Stimulated activated memory B cell treated with anti-CD40 and anti-IgM and Interleukin-4, amounts not matched to agents 10 μg/mL and 1 μg/mL and 100 μg/mL, for 72 hours (primary cell): Measurements from ENCODE around the gene UCN.
"Not testable (repeated sequence)": the region's sequence is repeated elsewhere in the genome, so short reads cannot be mapped to it uniquely, and the experiment has no call there.

Source experiments
- ATAC-seq: fragments of 150-1000 bp; cut with Tn5 transposase; 2 replicates; pipeline ENCODE4 v1.10.0; 2021
- H3K27ac Mint-ChIP-seq: one replicate; pipeline ENCODE4 v1.8.0; 2022; ENCODE audit warnings: mild to moderate bottlenecking, mixed read lengths
- H3K27me3 Mint-ChIP-seq: one replicate; pipeline ENCODE4 v1.8.0; 2022; ENCODE audit warnings: mixed read lengths
- H3K36me3 Mint-ChIP-seq: one replicate; pipeline ENCODE4 v1.8.0; 2022; ENCODE audit warnings: mixed read lengths
- H3K4me1 Mint-ChIP-seq: one replicate; pipeline ENCODE4 v1.8.0; 2022; ENCODE audit warnings: mixed read lengths
- H3K4me3 Mint-ChIP-seq: one replicate; pipeline ENCODE4 v1.8.0; 2022; ENCODE audit warnings: mild to moderate bottlenecking, moderate library complexity, mixed read lengths
- H3K9me3 Mint-ChIP-seq: one replicate; pipeline ENCODE4 v1.8.0; 2022; ENCODE audit warnings: mixed read lengths

UCN gene

GRCh38 chr2:27322766-27323595 is 14.7 kb upstream of the UCN start, which contains the start of gene MPV17:
TSS of gene MPV17 (minus strand) at chr2:27323097. CDS start at chr2:27322517, 580 bp downstream.
- Mint-ChIP-seq H3K4me3 (peak within 1 kb of the TSS; percentile 97), H3K4me1 (peaks cover 22% of the 10 kb centered on the region)

GRCh38 chr2:27322301-27322765 is 14.1 kb upstream of the UCN start:
- H3K36me3 Mint-ChIP-seq = peaks cover 25% of the 10 kb centered on the region
- peak overlapping the region; percentile 97 for H3K4me3 Mint-ChIP-seq
- peak overlapping the region; percentile 99 for H3K27ac Mint-ChIP-seq
- ATAC-seq = peak; percentile 72
- H3K4me1 Mint-ChIP-seq = peaks cover 22% of the 10 kb centered on the region
- H3K27me3 Mint-ChIP-seq = no peaks in the 10 kb centered on the region
- H3K9me3 Mint-ChIP-seq = no peaks in the 10 kb centered on the region

More at GRCh38 chr2:27322766-27323595, 14.7 kb upstream of the UCN start, which contains the start of gene MPV17:
- H3K36me3 Mint-ChIP-seq = peaks cover 30% of the 10 kb centered on the region
- H3K27me3 Mint-ChIP-seq = no peaks in the 10 kb centered on the region
- H3K27ac Mint-ChIP-seq = peak within 1 kb of the TSS; percentile 99
- ATAC-seq = peak; percentile 98
- no peaks in the 10 kb centered on the region for H3K9me3 Mint-ChIP-seq

- no peak overlapping the region for H3K4me3 Mint-ChIP-seq
- H3K27ac Mint-ChIP-seq = no peak overlapping the region
- peaks cover 22% of the 10 kb centered on the region for H3K36me3 Mint-ChIP-seq
- no peak for ATAC-seq
- H3K9me3 Mint-ChIP-seq = no peaks in the 10 kb centered on the region
- H3K27me3 Mint-ChIP-seq = no peaks in the 10 kb centered on the region
- peaks cover 22% of the 10 kb centered on the region for H3K4me1 Mint-ChIP-seq
Observed at GRCh38 chr2:27320958-27321543, 12.8 kb upstream of the UCN start.

- peaks cover 22% of the 10 kb centered on the region for H3K36me3 Mint-ChIP-seq
- peaks cover 22% of the 10 kb centered on the region for H3K4me1 Mint-ChIP-seq
- H3K4me3 Mint-ChIP-seq, H3K9me3 Mint-ChIP-seq, H3K27me3 Mint-ChIP-seq, ATAC-seq, H3K27ac Mint-ChIP-seq: not testable (repeated sequence)
Observed at GRCh38 chr2:27319839-27320238, 11.6 kb upstream of the UCN start.

- H3K9me3 Mint-ChIP-seq = no peaks in the 10 kb centered on the region
- peaks cover 8% of the 10 kb centered on the region for H3K4me1 Mint-ChIP-seq
Observed at GRCh38 chr2:27316655-27317412, 8.6 kb upstream of the UCN start.

GRCh38 chr2:27315122-27315521 is 6.9 kb upstream of the UCN start:
- ATAC-seq = no peak
- Mint-ChIP-seq H3K4me1 (no peaks in the 10 kb centered on the region), H3K27ac (no peak overlapping the region), H3K4me3 (no peak overlapping the region), H3K36me3 (peaks cover 41% of the 10 kb centered on the region), H3K27me3 (no peaks in the 10 kb centered on the region), H3K9me3 (no peaks in the 10 kb centered on the region)

More at GRCh38 chr2:27316655-27317412, 8.6 kb upstream of the UCN start:
- H3K36me3 Mint-ChIP-seq = peaks cover 38% of the 10 kb centered on the region
- no peak overlapping the region for H3K4me3 Mint-ChIP-seq
- no peaks in the 10 kb centered on the region for H3K27me3 Mint-ChIP-seq
- no peak overlapping the region for H3K27ac Mint-ChIP-seq
- no peak for ATAC-seq

- no peak overlapping the region for H3K4me3 Mint-ChIP-seq
- H3K4me1 Mint-ChIP-seq = no peaks in the 10 kb centered on the region
- no peak for ATAC-seq
- H3K27ac Mint-ChIP-seq = no peak overlapping the region
- peaks cover 45% of the 10 kb centered on the region for H3K36me3 Mint-ChIP-seq
- H3K27me3 Mint-ChIP-seq = no peaks in the 10 kb centered on the region
- no peaks in the 10 kb centered on the region for H3K9me3 Mint-ChIP-seq
Observed at GRCh38 chr2:27314709-27315108, 6.5 kb upstream of the UCN start.

GRCh38 chr2:27313882-27314645 is 5.8 kb upstream of the UCN start:
- ATAC-seq = no peak
- Mint-ChIP-seq H3K27ac (no peak overlapping the region), H3K4me1 (no peaks in the 10 kb centered on the region), H3K27me3 (no peaks in the 10 kb centered on the region), H3K36me3 (peaks cover 51% of the 10 kb centered on the region), H3K4me3 (no peak overlapping the region), H3K9me3 (no peaks in the 10 kb centered on the region)

GRCh38 chr2:27312152-27312551 is 3.9 kb upstream of the UCN start:
- Mint-ChIP-seq H3K4me3 (no peak overlapping the region), H3K36me3 (peaks cover 51% of the 10 kb centered on the region), H3K27ac (no peak overlapping the region), H3K9me3 (no peaks in the 10 kb centered on the region), H3K4me1 (peaks cover 3% of the 10 kb centered on the region), H3K27me3 (peaks cover 5% of the 10 kb centered on the region)
- no peak for ATAC-seq

- Mint-ChIP-seq H3K9me3 (no peaks in the 10 kb centered on the region), H3K27ac (no peak overlapping the region), H3K4me3 (no peak overlapping the region), H3K27me3 (peaks cover 30% of the 10 kb centered on the region), H3K4me1 (peaks cover 16% of the 10 kb centered on the region), H3K36me3 (peaks cover 33% of the 10 kb centered on the region)
- ATAC-seq = no peak
Observed at GRCh38 chr2:27309651-27310050, 1.4 kb upstream of the UCN start.

GRCh38 chr2:27307545-27308358 is 493 bp downstream of the UCN start:
- Mint-ChIP-seq H3K27me3 (peaks cover 33% of the 10 kb centered on the region), H3K36me3 (peaks cover 28% of the 10 kb centered on the region), H3K4me3 (peak overlapping the region; percentile 55), H3K9me3 (no peaks in the 10 kb centered on the region), H3K4me1 (peaks cover 20% of the 10 kb centered on the region), H3K27ac (no peak overlapping the region)
- no peak for ATAC-seq

GRCh38 chr2:27307287-27307544 is 1.0 kb downstream of the UCN start:
- no peak overlapping the region for H3K27ac Mint-ChIP-seq
- H3K4me3 Mint-ChIP-seq = peak overlapping the region; percentile 55
- ATAC-seq = peak; percentile 3
- H3K36me3 Mint-ChIP-seq = peaks cover 23% of the 10 kb centered on the region
- H3K9me3 Mint-ChIP-seq = no peaks in the 10 kb centered on the region
- peaks cover 21% of the 10 kb centered on the region for H3K4me1 Mint-ChIP-seq
- H3K27me3 Mint-ChIP-seq = peaks cover 33% of the 10 kb centered on the region

- Mint-ChIP-seq H3K4me1 (peaks cover 21% of the 10 kb centered on the region), H3K4me3 (peak overlapping the region; percentile 55), H3K27me3 (peaks cover 33% of the 10 kb centered on the region), H3K36me3 (peaks cover 18% of the 10 kb centered on the region), H3K9me3 (no peaks in the 10 kb centered on the region), H3K27ac (peak overlapping the region; percentile 42)
- ATAC-seq = peak; percentile 25
Observed at GRCh38 chr2:27306573-27307286, 1.5 kb downstream of the UCN start.

- ATAC-seq = no peak
- Mint-ChIP-seq H3K4me1 (peaks cover 21% of the 10 kb centered on the region), H3K9me3 (no peaks in the 10 kb centered on the region), H3K4me3 (peak overlapping the region; percentile 26), H3K36me3 (peaks cover 12% of the 10 kb centered on the region), H3K27ac (peak overlapping the region; percentile 42), H3K27me3 (peaks cover 33% of the 10 kb centered on the region)
Observed at GRCh38 chr2:27306136-27306535, 2.1 kb downstream of the UCN start.
